Activated CD8-positive, alpha-beta memory T cell treated with anti-CD3 and anti-CD28 coated beads, Interleukin-2, amount 10 ng/mL, durations not matched to agents 7 days and 5 days (primary cell): ENCODE results near the gene SLC38A8. TPM values are rescaled to one million over a fixed set of nuclear protein-coding genes. Genes with fewer than 3 reads are reported as not detected.

Experiments used
- ATAC-seq: fragments of 150-1000 bp; cut with Tn5 transposase; one replicate; pipeline ENCODE4 v1.10.0; 2021; ENCODE audit warnings: moderate library complexity
- CTCF ChIA-PET: fragments of 350-600 bp; sonication (Branson Sonifier 250); formaldehyde crosslinking; loops from one replicate; lab custom pipeline; 2021; ENCODE audit warnings: antibody characterized with exemption; lab: Charles Lee
- DNase-seq: peaks from one replicate; pipeline ENCODE4 v3.0.0-alpha.2; 2020
- H3K27ac Mint-ChIP-seq: one replicate; pipeline ENCODE4 v1.8.0; 2021; ENCODE audit warnings: mild to moderate bottlenecking, mixed read lengths
- H3K27me3 Mint-ChIP-seq: one replicate; pipeline ENCODE4 v1.8.0; 2021; ENCODE audit warnings: mixed read lengths
- H3K36me3 Mint-ChIP-seq: one replicate; pipeline ENCODE4 v1.8.0; 2021; ENCODE audit warnings: mild to moderate bottlenecking, mixed read lengths
- H3K4me1 Mint-ChIP-seq: one replicate; pipeline ENCODE4 v1.8.0; 2021; ENCODE audit warnings: mixed read lengths
- H3K4me3 Mint-ChIP-seq: one replicate; pipeline ENCODE4 v1.8.0; 2021; ENCODE audit warnings: mild to moderate bottlenecking, moderate library complexity, mixed read lengths
- H3K9me3 Mint-ChIP-seq: one replicate; pipeline ENCODE4 v1.8.0; 2022; ENCODE audit warnings: low read depth, mixed read lengths
- total RNA-seq, 2 experiments: library from RNA; stranded (reverse); gene quantifications; one replicate each; pipeline ENCODE4 v1.2.3, GENCODE V29; 2021

Gene SLC38A8
- total RNA-seq, 2 experiments from 2014 or later: not detected

DNA sequence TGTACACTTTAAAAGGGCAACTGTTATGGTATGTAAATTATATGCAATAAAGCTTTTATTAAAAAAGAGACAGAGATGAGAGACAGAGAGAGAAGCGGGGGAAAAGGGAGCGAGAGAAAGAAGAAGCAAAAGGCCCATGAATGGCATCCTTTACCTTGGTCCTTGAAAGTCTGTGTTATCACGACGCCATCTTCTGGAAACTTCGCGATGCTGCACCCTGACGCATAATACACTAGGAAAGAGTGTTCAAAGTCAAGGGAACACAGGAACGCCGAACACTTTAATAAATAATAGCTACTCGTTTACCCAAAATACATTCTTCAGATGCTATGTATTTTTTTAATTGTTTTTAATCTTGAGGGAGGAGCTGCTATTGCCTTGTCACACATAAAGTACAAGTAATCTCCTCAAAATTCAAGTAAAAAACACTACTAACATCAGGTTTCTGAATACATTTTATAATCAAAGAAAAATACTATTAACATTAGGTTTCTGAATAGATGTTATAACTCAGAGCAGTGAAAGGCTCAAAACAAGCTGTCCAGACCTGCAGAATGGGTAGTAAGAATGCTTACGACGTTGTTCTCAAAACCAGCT, 23.0 kb upstream of the SLC38A8 start:
- peak; percentile 42 for ATAC-seq
- Mint-ChIP-seq H3K9me3 (no peaks in the 10 kb centered on the region), H3K4me3 (no peak overlapping the region), H3K27ac (no peak overlapping the region), H3K27me3 (no peaks in the 10 kb centered on the region), H3K4me1 (peaks cover 7% of the 10 kb centered on the region), H3K36me3 (peaks cover 27% of the 10 kb centered on the region)
- DNase-seq: peak; percentile 58
- CTCF ChIA-PET: interaction anchor here (0.7 to 2.4 kb wide), 20 partner anchors 9 to 241 kb away, joined by 3 to 22 read pairs (median 4); partner anchors contain the start of genes MBTPS1, OSGIN1 and TAF1C

DNA sequence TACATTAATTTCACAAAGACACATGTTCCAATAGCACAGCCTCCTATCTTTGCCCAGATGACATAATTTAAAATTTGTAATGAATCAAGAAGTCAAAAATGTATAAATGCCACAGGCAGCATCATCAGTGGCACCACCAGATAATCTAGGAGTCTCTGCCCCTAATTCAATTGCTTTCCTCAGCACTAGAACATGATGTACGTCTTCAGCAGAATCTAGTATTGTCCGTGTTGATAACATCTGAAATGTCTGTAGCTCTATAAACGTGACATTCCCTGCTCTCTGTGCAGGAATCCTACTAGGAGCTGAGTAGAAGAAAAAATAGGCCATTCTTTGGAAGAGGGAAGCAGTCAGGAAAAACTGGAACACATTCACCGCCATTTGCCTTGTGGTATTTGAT, 21.4 kb upstream of the SLC38A8 start:
- H3K9me3 Mint-ChIP-seq: no peaks in the 10 kb centered on the region
- DNase-seq (no peak), ATAC-seq (no peak)
- peaks cover 5% of the 10 kb centered on the region for H3K4me1 Mint-ChIP-seq
- no peaks in the 10 kb centered on the region for H3K27me3 Mint-ChIP-seq
- H3K27ac Mint-ChIP-seq: no peak overlapping the region
- CTCF ChIA-PET: interaction anchor here (1.1 to 2.2 kb wide), 7 partner anchors 21 to 123 kb away, joined by 3 to 8 read pairs (median 6); partner anchors contain the start of gene TAF1C
- H3K4me3 Mint-ChIP-seq: no peak overlapping the region
- peaks cover 25% of the 10 kb centered on the region for H3K36me3 Mint-ChIP-seq

DNA sequence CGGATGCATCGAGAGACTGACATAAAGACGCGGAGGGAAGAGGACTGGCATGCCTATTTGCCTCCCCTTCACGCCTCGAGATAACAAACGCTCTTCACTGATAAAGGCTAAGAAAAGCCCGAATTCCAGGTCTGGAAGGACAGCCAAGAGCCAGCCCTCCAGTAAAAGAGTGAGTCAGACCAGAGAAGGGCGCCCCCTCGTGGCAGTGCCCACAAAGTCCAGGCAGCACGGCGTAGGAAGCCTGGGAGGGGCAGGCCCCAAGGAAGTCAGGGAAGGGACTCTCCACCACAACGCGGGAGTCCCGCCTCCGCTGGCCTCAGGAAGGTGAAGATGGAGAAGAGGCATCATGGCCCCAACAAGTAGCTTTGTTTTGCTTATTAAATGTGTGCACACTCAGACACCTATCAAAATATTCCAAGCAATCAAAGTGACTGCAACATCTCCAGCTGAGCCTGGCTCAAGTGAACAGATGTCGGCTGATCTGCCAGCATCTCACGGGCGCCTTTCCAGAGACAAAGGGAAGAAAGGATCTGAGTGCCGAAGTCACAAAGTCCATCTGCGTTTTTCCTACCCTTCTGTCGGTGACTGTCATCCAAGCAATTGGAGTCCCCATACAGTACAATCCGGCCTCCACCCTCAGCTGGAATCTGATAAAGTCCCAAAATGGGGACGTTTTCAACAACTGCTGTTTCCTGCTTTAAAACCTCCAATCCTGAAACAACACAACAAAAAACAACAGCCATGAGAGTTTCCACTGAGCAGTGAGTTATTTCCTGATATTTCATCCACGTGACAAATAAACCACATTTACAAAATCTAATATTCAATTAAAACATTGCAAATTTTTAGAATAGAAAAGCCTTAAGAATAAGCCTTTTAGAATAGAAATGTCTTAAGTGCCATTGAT, 20.4 kb upstream of the SLC38A8 start:
- CTCF ChIA-PET: interaction anchor here (0.6 to 2.2 kb wide), 11 partner anchors 9 to 106 kb away, joined by 3 to 8 read pairs (median 4); partner anchors contain the start of gene MBTPS1
- peaks cover 25% of the 10 kb centered on the region for H3K36me3 Mint-ChIP-seq

DNA sequence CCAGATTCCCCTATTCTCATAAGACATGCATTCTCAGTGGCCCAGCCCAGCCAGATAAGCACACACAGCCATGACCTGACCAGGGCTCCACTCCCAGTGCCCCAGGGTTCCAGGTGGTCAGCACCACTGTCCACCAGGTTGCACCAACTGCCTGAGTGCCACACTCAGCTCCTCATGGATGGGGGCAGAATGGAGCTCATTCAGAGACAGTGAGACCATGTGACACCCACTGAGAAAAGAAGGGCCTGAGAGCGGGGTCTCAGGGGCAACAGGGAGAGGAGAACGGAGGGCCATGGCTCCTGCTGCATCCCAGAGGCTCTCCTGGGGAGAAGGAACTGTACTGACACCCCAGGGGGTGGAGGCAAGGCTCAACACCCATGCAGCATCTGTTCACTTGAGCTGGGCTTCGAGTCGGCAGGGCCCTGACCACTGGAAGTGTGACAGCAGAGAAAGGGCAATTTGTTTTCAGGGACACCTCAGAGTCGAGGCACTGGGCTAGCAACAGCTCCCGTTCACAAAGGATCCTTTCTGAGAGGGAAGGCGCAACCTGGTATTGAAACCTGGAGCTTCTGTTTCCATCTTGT, 18.7 kb upstream of the SLC38A8 start:
- H3K4me1 Mint-ChIP-seq: peaks cover 3% of the 10 kb centered on the region
- peaks cover 21% of the 10 kb centered on the region for H3K36me3 Mint-ChIP-seq
- no peaks in the 10 kb centered on the region for H3K27me3 Mint-ChIP-seq
- CTCF ChIA-PET: interaction anchor here (0.9 to 3.7 kb wide), 7 partner anchors 9 to 222 kb away, joined by 3 to 19 read pairs (median 3); partner anchors contain the start of gene TAF1C
- no peak for DNase-seq
- H3K4me3 Mint-ChIP-seq: no peak overlapping the region
- no peak for ATAC-seq
- H3K9me3 Mint-ChIP-seq: no peaks in the 10 kb centered on the region
- no peak overlapping the region for H3K27ac Mint-ChIP-seq

More for the DNA sequence above, 20.4 kb upstream of the SLC38A8 start:
- DNase-seq (peak; percentile 71), ATAC-seq (peak; percentile 87)
- Mint-ChIP-seq H3K9me3 (no peaks in the 10 kb centered on the region), H3K4me3 (no peak overlapping the region), H3K4me1 (peaks cover 4% of the 10 kb centered on the region), H3K27ac (peak overlapping the region; percentile 5), H3K27me3 (no peaks in the 10 kb centered on the region)

DNA sequence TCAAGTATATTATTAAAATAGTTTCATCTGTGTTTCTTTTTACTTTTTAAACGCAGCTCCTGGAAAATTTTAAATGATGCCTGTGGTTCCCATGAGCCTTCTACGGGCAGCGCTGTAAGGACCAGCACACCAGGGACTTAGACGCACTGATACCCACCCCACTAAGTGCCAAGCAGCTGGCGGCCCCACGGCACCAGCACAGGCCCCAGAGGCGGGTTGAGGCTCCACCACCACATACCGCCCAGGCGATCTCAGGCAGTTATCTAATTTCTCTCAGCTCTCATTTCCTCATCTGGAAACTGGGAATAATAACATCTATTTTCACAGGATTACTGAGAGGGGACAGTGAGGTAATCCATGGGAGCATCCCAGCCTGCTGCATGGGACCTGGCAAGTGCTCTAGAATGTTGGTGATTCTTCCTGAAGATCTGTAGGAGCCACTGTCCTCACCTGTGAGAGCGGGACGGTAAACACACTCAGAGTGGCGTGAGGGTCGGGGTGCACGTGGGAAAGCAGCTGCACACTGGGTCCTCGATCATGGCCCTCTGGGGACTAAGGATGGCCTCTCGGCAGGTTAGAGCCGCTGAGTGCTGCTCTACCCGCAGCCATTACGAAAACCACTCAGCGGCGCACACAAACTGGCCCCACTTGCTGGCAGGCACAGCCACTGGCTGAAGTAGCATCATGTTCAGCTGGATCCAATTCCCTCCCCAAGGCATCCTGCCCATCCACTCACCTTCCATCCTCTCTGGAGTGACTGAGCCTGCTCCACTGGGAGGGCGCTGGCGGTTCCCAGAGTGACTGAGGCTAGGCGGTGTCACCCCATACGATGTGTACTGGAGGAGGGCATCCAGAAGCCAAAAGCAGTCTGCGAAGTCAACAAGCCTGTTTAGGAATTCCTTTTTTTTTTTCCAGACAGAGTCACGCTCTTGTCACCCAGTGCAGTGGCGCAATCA, 17.6 kb upstream of the SLC38A8 start:
- H3K4me3 Mint-ChIP-seq: no peak overlapping the region
- CTCF ChIA-PET: interaction anchor here (0.9 to 3.7 kb wide), 4 partner anchors 11 to 128 kb away, joined by 3 to 19 read pairs (median 3); partner anchors contain the start of gene TAF1C
- peaks cover 21% of the 10 kb centered on the region for H3K36me3 Mint-ChIP-seq
- no peaks in the 10 kb centered on the region for H3K27me3 Mint-ChIP-seq
- no peak overlapping the region for H3K27ac Mint-ChIP-seq
- no peak for ATAC-seq
- peaks cover 3% of the 10 kb centered on the region for H3K4me1 Mint-ChIP-seq
- no peak for DNase-seq
- no peaks in the 10 kb centered on the region for H3K9me3 Mint-ChIP-seq

DNA sequence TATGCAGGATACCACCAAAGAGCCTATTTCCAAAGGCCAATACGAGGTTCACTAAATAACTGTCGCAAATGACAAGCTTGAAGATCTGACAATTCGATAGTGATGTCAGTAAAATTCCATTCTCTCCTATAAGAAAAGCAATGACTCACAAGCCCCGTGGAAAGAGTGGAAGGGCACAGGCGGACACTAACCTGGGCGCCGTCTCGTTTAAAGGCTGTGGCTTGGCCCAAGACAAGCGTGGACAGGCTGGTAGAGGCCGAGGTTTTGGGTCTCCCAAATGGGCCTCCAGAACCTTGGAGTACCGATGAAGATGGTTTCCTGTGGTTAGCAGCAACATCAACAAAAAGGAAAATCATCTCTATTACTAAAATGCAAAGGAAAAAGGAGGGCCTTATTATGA, 16.5 kb upstream of the SLC38A8 start:
- CTCF ChIA-PET: interaction anchor here (3.7 kb wide), 1 partner anchor 103 kb away, joined by 19 read pairs; no protein-coding TSS in a partner anchor
- H3K9me3 Mint-ChIP-seq: no peaks in the 10 kb centered on the region

DNA sequence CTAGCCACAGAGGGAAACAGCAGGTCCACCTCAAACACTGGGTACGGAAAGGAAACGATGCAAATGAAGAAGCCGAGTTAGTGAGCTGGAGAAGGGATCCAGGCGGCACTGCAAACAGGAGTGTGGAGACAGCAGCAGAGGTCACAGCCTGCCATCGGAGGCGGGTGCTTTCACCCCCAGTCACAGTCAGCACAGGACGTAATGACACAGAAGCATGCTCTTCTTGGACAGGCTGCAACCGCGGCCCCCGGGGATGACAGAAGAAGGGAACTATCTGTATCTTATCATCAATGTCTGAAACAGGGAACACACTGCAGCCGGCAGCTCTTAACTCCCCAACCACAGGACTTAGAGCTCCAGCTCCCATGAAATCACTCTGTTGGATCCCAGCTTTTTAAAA, 16.1 kb upstream of the SLC38A8 start:
- Mint-ChIP-seq H3K4me1 (peaks cover 3% of the 10 kb centered on the region), H3K36me3 (peaks cover 23% of the 10 kb centered on the region), H3K4me3 (no peak overlapping the region), H3K27ac (no peak overlapping the region), H3K9me3 (no peaks in the 10 kb centered on the region), H3K27me3 (no peaks in the 10 kb centered on the region)
- DNase-seq (no peak), ATAC-seq (no peak)
- CTCF ChIA-PET: interaction anchor here (3.7 kb wide), 1 partner anchor 102 kb away, joined by 19 read pairs; no protein-coding TSS in a partner anchor

More for the DNA sequence above, 16.5 kb upstream of the SLC38A8 start:
- no peaks in the 10 kb centered on the region for H3K27me3 Mint-ChIP-seq
- H3K36me3 Mint-ChIP-seq: peaks cover 21% of the 10 kb centered on the region
- no peak for DNase-seq
- peaks cover 3% of the 10 kb centered on the region for H3K4me1 Mint-ChIP-seq
- no peak overlapping the region for H3K4me3 Mint-ChIP-seq
- H3K27ac Mint-ChIP-seq: no peak overlapping the region
- no peak for ATAC-seq

DNA sequence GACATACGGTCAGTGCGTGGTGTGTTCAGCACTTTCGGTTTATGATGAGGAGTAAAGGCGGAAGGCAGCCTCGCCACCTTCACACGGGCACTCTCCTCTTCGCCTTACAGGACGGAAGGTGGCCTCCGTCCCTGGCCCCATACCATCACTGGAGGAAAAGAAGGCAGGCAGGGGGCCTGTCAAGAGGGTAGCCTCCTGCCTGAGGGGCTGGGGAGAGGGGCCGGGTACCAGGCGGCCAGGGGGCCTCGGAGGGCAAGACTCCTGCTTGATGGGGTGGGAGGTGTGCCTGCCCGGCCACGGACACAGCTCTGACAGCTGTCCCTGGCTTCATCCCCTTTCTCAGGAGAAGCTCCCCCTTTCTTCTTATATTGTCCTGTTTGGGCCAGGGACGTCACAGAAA, 15.6 kb upstream of the SLC38A8 start:
- ATAC-seq (no peak), DNase-seq (no peak)
- Mint-ChIP-seq H3K9me3 (no peaks in the 10 kb centered on the region), H3K27ac (no peak overlapping the region), H3K4me3 (no peak overlapping the region), H3K4me1 (peaks cover 3% of the 10 kb centered on the region), H3K27me3 (no peaks in the 10 kb centered on the region), H3K36me3 (peaks cover 24% of the 10 kb centered on the region)
- CTCF ChIA-PET: interaction anchor here (3.7 kb wide), 1 partner anchor 102 kb away, joined by 19 read pairs; no protein-coding TSS in a partner anchor

DNA sequence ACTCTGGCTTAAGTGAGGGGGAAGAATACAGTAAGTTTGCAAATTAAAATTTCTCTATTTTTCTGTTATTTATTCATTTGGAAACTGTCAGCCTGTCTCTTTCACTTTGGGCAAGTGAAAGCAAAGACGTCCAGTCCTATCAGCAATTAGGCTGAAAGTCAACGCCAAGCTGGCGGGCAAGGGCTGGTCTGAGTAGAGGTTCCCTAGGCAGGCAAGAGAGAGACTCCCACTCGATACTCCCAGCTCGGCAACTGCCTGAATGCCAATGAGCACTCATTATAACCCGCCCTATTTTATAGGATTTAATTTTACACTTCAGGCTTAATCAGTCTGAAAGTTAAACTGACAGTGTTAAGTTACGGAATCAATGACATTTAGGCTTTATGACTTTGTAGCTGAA, 14.3 kb upstream of the SLC38A8 start:
- DNase-seq (no peak), ATAC-seq (no peak)
- no peaks in the 10 kb centered on the region for H3K27me3 Mint-ChIP-seq
- no peak overlapping the region for H3K27ac Mint-ChIP-seq
- H3K36me3 Mint-ChIP-seq: peaks cover 22% of the 10 kb centered on the region
- no peak overlapping the region for H3K4me3 Mint-ChIP-seq
- no peaks in the 10 kb centered on the region for H3K9me3 Mint-ChIP-seq
- CTCF ChIA-PET: interaction anchor here (1.0 to 1.6 kb wide), 3 partner anchors 8 to 28 kb away, joined by 3 to 5 read pairs (median 5); no protein-coding TSS in a partner anchor
- H3K4me1 Mint-ChIP-seq: no peaks in the 10 kb centered on the region

DNA sequence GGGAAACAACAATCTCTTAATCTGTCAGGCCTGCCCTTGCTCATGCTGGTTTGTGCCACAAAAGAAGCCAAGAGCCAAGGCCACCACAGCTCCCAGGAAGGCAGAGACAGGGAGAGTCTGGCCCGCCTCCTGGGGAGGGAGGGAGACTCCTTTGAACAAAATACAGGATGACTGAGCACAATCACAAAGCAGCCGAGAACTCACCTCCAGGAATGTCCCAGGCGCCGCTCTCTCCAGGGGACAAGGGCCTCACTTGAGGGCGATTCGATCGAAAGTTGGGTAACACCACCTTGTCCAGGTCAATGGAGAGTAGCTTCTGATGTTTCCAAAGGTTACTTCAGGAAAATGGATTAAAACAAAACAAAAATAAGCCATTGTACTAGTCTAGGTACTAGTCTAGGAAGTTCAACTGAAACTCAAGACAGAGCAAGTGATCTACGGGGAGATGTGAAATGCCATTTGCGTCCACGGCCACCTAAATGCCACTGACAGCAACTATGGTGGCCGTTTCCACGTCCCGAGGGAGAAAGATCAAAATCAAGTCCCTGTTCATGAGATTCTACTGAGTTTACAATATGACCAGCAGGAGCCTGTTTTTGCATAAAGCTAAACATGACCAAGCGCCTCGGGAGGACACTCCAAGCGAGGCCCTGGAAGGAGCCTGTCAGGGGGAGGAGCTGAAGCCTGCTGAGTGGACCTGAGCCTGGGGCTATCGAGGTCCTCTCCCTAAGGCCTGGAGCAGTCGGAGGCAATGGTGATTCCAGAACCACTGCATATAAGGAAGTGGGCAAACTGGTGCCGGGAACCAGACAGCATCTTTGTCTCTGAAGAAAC, 13.4 kb upstream of the SLC38A8 start:
- CTCF ChIA-PET: interaction anchor here (1.0 to 1.6 kb wide), 3 partner anchors 9 to 29 kb away, joined by 3 to 5 read pairs (median 5); no protein-coding TSS in a partner anchor
- Mint-ChIP-seq H3K9me3 (no peaks in the 10 kb centered on the region), H3K4me3 (no peak overlapping the region), H3K27ac (no peak overlapping the region), H3K36me3 (peaks cover 22% of the 10 kb centered on the region), H3K27me3 (no peaks in the 10 kb centered on the region), H3K4me1 (no peaks in the 10 kb centered on the region)
- ATAC-seq (no peak), DNase-seq (no peak)

DNA sequence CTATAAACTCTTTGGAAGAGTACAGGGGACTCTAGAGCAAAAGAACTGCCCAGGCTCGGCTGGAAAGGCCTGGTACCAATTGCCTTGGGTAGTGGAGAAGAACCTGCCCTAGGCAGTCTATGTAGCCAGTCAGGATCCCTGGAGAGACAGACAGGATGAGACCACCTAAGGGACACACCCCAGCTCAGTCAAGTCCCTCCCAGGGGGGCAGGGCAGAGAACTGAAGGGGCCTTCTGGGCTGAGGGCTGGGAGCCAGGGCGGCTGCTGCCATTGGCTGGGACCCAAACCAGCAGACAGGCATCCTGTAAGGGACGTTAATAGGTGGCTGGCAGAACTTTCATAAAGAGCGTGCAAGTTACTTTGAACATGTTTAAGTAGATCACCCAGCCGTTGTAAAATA, 12.8 kb upstream of the SLC38A8 start:
- CTCF ChIA-PET: no interaction called here
- Mint-ChIP-seq H3K27me3 (no peaks in the 10 kb centered on the region), H3K27ac (no peak overlapping the region), H3K36me3 (peaks cover 23% of the 10 kb centered on the region), H3K4me3 (no peak overlapping the region), H3K9me3 (no peaks in the 10 kb centered on the region), H3K4me1 (no peaks in the 10 kb centered on the region)
- DNase-seq: no peak
- ATAC-seq: no peak
